CD4-positive, alpha-beta T cell treated with Interleukin-6 for 4 hours (primary cell): ENCODE results near the gene GLIS1.

Source experiments
- DNase-seq: peaks from one replicate; pipeline ENCODE4 v3.0.0-alpha.2; 2020; ENCODE audit warnings: mixed read lengths

GLIS1 gene

DNA sequence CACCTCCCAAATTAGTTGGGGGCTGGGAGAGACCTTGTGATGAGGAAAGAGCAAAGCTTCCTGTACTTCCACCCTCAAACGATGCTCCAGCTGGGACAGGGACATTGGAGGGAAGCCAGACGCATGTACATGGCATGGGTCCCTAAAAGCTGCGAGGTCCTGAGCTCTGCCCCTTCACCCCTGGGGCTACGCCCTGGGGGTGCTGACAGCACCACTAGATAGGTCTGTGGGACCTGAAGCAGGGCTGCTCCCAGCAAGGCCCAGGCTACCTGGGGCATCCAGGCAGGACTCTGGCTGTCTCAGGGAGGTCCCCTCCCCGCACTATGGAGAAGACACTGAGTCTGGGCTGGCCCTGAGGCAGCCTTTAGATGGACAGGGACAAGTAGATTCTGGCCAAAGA lies 196.4 kb downstream of the GLIS1 start:
- DNase-seq: no peak

DNA sequence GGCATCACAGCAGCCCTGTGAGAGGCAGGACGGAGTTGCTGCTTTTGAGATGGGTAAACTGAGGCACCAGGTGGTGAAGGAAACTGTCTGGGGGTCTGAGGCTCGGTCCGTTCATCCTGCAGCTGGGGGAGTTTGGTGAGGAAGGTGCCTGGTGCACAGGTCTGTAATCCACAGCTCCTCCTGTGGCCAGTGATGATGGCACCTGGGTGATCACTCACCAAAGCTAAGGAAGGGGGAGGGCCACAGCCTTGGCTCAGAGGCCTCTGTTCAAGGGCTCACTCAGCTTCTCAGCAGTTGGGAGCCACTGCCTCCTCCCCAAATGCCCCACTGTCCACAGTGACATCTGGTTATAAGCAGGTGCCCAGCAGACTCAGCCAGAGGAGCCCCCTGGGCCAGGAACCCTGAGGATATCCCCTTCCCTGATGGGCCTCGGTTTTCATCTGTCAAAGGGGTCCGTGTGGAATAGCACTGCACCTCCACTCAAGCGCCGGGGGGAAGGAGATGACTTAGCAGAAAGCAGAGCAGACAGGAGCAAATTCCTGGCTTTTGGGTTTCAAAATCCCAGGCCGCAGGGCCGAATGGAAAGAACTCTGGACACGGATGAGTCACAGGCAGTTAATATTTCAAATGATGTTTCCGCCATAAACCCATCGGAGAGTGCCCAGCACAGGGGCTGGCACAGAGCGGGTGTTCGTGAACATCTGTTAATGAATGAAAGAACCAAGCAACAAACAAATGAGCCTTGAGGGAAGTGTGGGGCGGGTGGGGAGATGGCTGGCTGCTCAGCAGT lies 197.0 kb downstream of the GLIS1 start:
- no peak for DNase-seq

GRCh38 chr1:53541263-53541625 lies 197.7 kb downstream of the GLIS1 start:
- no peak for DNase-seq

- DNase-seq: no peak
Observed at GRCh38 chr1:53540604-53541262, 198.2 kb downstream of the GLIS1 start.

DNA sequence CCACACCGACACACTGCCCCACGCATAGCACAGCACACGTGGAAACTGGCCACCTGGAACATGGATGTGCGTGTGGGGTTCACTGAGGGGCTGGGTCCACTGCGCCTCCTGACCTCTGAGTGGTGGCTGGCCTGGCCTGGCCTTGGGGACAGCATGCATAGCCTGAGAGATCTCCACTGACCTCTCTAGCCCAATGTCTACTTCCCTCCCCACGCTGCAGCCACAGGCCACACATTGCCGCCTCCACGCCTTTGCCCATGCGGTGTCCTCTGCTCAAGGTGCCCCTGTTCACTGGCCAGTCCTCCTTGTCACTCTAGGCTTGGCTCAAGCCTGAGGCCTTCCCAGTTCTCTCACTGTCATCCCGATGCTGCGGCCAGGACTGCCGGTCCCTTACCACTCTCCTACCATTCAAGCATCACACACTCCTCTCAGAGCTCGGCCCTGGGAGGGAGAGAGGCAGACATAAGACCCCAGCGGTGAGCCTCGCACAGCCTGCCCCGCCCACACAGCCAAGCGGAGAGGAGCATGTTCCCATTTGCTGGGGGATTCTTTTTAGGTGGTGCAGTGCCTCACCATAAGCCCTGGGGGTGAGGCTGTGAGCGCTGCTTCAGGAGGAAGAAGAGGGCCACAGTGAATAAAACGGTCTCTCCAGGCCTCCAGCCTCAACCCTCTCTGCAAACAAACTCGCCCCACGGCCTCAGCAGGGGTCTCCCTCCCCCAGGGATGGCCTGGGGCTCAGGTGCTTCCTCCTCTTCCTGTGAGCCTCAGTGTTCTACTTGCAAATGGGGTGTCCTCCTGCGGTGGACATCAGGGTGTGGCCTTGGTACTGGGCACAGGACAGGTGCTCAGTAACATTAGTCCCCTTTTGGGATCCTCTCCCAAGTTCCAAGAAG lies 199.0 kb downstream of the GLIS1 start:
- DNase-seq: no peak

GRCh38 chr1:53539226-53539625 lies 199.7 kb downstream of the GLIS1 start:
- DNase-seq: no peak

DNA sequence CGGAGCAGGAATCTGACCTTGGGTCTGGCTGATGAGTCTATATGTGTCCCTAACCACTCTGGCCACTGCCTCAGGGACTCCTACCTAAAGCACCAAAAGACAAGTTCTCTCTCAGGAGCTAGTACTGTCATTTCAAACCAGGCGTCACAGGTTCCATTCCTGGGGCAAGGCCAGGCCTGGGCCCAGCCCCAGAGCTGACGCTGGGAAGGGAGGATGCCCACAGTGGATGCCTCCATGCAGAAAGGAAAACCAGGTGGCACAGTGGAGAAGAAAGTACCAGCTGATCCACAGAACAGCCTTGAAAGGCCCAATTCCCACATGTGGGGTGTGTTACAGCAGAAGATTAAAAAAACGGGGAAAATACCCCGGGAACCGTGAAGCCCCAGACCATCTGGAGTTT lies 202.4 kb downstream of the GLIS1 start:
- no peak for DNase-seq

DNA sequence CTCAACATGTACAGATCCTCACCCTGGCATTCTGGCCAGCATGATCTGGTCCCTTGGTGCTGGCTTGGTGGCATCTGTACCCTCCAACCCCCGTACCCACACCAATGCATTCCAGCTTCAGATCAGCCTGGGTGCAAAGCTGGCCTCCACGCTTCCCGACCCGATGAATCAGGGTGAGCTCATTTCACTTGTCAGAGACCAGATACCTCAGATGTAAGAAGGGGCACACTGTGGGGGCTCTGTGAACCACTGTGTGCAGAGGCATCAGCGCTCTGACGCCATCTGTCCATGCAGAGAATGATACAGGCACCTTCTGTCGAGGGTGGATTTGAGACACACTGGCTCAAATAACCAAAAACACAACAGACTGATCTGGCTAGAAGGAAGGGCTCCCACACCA lies 203.1 kb downstream of the GLIS1 start:
- DNase-seq: no peak

DNA sequence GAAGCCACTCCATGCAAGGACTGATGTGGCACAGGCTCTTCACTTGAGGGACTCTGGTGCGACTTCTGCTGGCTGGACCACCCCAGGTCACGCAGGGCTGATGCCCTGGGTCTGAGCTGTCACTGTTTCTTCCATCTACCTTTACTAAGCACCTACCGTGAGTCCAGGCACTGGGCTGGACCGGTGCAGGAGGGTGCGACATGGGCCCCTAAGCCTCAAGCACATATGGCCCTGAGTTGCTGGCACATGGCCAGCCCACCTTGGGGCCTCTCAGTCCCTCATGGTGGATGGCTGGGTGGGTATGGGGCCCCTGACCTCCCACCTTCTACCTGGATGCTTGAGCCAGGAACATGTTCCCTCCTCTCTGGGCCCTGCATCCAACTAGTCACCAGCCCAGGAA lies 203.7 kb downstream of the GLIS1 start:
- no peak for DNase-seq

DNA sequence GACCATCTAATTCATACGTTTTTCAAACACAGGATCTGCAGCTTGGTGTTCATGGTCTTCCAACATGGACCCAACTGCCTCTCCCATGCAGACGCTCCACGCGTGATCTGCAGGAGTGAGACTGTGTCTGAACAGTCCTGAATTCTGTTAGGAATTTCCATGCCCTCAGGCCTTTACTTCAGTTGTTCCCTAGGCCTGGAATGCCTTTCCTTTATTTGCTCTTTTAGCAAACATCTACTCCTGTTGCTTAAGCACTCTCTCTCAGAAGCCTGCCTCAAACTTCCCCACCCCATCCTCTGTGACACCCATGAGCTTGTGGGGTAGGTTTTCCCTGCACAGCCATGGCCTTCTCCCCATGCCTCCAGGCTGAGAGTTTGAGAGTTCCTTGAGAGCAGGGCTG lies 206.1 kb downstream of the GLIS1 start:
- DNase-seq: no peak

- no peak for DNase-seq
Observed at GRCh38 chr1:53532377-53532776, 206.6 kb downstream of the GLIS1 start.

GRCh38 chr1:53530550-53530949 lies 208.4 kb downstream of the GLIS1 start:
- DNase-seq: no peak

DNA sequence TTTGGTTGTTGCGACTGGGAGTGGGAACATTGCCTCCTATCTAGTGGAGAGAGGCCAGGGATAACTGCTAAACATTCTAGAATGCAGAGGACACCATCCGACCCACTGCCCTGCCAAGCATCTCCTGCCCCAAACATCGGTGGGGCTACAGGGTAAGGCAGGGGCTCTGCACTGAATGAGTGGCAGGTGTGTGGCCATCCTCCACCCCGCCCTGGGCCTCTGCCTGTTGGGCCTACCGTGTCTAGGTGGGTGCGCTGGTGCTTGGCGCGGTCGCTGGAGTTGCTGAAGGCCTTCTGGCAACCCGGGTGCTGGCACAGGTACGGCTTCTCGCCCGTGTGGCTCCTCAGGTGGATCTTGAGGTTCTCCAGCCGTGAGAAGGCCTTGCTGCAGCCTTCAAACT lies 209.4 kb downstream of the GLIS1 start:
- DNase-seq: no peak

- DNase-seq: no peak
Observed at GRCh38 chr1:53527368-53527767, 211.6 kb downstream of the GLIS1 start.

DNA sequence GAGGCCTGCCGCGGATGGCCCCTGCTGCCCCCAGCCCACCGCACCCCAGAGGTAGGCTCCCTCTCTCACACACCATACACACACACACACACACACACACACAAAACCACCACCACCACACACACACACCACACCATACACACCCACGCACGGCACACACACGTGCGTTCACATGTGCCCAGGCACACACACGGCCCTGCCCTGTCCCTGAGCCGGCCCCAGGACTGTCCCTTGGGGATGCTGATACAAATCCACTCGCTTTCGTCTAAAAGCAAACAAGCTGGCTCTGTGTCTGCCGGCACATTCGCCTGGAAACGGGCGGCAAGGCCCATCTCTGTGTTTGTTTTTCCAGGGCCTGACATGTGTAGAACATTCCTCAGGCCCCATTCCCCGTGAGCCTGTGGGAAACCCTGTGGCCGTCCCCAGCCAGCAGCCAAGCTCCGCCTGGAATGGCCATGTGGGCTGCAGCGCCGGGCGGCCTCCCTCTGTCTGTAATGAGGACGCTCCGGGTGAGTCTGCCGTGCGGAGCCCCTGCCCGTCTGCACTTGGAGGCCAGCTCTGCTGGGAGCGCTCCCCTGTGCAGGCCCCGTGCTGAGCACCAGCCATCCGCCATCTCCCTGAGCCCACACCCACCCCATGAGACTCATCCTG lies 212.4 kb downstream of the GLIS1 start:
- DNase-seq: no peak

DNA sequence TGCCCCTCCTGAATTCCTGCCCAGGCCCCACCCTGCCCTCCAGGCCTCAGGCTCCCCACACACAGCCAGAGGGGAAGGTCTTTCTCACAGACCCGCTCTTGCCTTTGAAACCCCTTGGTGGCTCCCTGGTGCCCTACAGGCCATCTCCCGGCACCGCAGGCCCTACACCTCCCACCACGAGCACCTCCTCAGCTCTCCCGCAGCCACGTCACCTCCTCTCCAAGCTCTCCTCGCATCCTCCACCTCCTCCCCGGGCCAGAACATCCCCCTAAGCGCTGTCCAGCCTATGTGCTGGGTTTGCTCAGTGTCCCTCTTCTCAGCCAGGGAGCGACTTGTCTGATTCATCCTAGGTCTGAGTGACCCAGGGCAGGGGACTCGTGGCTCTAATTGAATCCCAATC lies 213.4 kb downstream of the GLIS1 start:
- DNase-seq: no peak

DNA sequence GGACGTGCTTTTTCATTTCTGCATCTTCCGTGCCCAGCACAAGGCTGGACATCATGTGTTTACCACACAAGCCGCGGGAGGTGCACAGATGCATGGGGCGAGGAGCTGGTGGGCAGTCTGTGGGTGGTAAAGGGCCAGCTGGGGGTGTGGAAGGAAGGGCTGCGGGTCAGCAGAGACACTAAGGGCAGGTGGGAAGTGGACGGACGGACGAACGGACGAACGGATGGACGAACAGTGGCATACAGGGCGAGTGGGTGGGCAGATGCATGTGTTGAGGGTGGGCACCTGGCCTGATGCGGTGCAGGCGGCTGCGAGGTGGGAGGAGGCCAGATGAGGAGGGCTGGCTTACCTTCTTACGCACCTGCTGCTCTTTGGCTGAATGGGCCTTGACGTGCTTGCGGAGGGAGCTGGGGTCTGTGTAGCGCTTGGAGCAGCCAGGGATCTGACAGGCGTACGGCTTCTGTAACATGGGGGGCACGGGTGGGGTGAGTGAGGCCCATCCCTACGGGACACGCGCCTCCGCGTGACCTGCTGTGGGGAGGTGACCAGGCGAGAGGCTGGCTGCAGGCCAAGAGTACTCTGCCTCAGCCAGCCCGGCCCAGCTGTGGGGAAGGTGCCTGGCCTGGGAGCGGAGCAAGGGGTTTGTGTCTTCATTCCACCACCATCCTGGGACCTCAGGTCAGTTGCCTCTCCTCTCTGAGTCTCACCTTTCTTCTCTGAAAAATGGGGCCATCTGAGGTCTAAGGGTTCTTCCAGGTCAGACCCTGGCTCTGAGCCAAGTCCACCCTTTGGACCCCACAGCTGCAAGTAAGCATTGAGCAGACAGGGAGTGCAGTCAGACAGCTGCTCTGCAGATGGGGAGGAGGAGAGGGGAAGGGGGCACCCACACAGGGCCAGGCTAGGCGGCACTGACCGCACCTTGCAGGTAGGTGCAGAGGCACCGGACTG lies 214.3 kb downstream of the GLIS1 start:
- no peak for DNase-seq

DNA sequence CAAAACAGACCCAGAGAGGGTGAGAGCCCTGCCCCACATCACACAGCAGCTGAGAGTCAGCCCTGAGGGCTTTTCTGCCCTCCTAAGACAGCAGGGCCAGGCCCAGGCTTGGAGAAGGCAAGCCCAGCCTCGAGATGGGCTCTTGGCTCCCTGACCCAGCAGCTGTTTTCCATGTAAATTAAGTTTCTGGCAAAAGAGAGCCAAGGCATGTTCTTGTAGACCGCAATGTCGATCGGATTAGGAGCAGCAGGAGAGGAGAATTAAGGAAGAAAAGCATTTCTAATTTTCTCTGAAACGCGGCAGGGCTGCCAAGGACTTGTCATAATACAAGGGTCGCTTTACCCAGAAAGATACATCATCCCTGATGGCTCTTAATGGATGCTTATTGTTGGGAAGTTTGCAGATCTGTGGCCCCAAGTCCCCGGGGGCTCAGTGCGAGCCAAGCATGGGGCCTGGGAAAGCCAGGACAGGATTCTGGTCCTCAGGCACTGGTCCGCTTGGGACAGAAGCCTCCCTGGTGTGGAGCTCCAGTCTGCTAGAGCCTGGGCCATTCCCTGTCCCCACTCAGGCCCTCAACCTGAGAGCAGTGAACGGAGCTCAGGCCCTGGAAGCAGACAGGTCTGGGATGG lies 216.9 kb downstream of the GLIS1 start:
- DNase-seq: no peak

DNA sequence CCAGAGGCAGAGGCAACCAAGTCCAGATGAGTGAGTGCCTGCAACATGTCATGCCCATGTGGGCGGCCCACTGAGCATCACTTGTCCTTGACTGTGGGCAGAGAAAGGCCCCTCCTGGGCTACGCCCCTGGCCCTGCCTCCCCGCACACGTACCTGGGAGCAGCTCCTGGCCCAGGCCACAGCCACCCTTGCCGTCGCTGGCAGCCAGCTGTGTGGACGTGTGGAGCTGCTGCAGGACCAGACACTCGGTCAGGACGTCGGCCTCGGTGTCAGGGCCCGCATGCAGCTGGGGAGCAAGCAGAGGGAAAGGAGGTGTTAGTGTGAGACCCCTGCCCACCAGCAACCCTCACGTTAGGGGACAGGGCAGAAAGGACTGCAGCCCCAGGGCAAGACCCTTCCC lies 218.5 kb downstream of the GLIS1 start:
- no peak for DNase-seq

- no peak for DNase-seq
Observed at GRCh38 chr1:53519421-53519820, 219.5 kb downstream of the GLIS1 start.

- no peak for DNase-seq
Observed at GRCh38 chr1:53518775-53519174, 220.2 kb downstream of the GLIS1 start.
